Thymus (tissue), 2 donors: ENCODE data around the gene FBXO10. TPM values are rescaled to one million over a fixed set of nuclear protein-coding genes. Genes with fewer than 3 reads are reported as not detected.

ENCODE experiments used
- polyA plus RNA-seq: library from polyadenylated mRNA; stranded (reverse); fragments of 200-250 nt; gene quantifications from one replicate; pipeline ENCODE4 v1.2.3, GENCODE V29; 2013
- total RNA-seq: library from RNA; stranded (reverse); fragments of 120-200 nt; gene quantifications from one replicate; pipeline ENCODE4 v1.2.4, GENCODE V29; 2013
- donor health status: healthy.

Gene FBXO10
- total and polyA plus RNA-seq, 2 donors, result 2.5 to 3.2 TPM

Other genes with a start within 250 kb of the FBXO10 start
- gene GRHPR, start 153.7 kb downstream of the FBXO10 start, total RNA-seq, result 70.1 TPM
- 59.2 TPM for gene GRHPR, start 153.7 kb downstream of the FBXO10 start, polyA plus RNA-seq
- 10.9 TPM for gene ZBTB5, start 110.9 kb downstream of the FBXO10 start, total RNA-seq
- 8.0 TPM for gene ZBTB5, start 110.9 kb downstream of the FBXO10 start, polyA plus RNA-seq
- 21.0 TPM for gene POLR1E, start 90.4 kb downstream of the FBXO10 start, total RNA-seq
- 22.0 TPM for gene POLR1E, start 90.4 kb downstream of the FBXO10 start, polyA plus RNA-seq
- gene TOMM5, start 16.2 kb upstream of the FBXO10 start, total RNA-seq, result 170 TPM
- 132 TPM for gene TOMM5, start 16.2 kb upstream of the FBXO10 start, polyA plus RNA-seq
- 0.14 TPM for gene FRMPD1, start 74.6 kb upstream of the FBXO10 start, total RNA-seq
- 0.16 TPM for gene FRMPD1, start 74.6 kb upstream of the FBXO10 start, polyA plus RNA-seq
- gene TRMT10B, start 177.4 kb upstream of the FBXO10 start, total RNA-seq, result 3.6 TPM
- 9.7 TPM for gene TRMT10B, start 177.4 kb upstream of the FBXO10 start, polyA plus RNA-seq
- 46.3 TPM for gene EXOSC3, start 208.7 kb upstream of the FBXO10 start, total RNA-seq
- 38.9 TPM for gene EXOSC3, start 208.7 kb upstream of the FBXO10 start, polyA plus RNA-seq
- gene DCAF10, start 224.4 kb upstream of the FBXO10 start, total RNA-seq, result 7.7 TPM
- gene DCAF10, start 224.4 kb upstream of the FBXO10 start, polyA plus RNA-seq, result 7.6 TPM